Endothelial cell of umbilical vein (primary cell): Measurements from ENCODE around the gene CLDN16. TPM values are rescaled to one million over a fixed set of nuclear protein-coding genes. Genes with fewer than 3 reads are reported as not detected.

Source experiments
- BruUV-seq: library from RNA; stranded (reverse); fragments of 400-500 nt; replicated peaks from 2 replicates; lab custom pipeline; 2021; lab: Mats Ljungman, UMichigan
- CTCF ChIA-PET: fragments of 300-600, 350-600 bp; sonication (Branson Sonifier 250); formaldehyde crosslinking; loops from one replicate; lab custom pipeline; 2021; ENCODE audit warnings: antibody characterized with exemption, inconsistent platforms; lab: Charles Lee
- POLR2A ChIA-PET: fragments of 300-600, 350-600 bp; sonication (Branson Sonifier 250); formaldehyde crosslinking; loops from one replicate; lab custom pipeline; 2021; ENCODE audit warnings: antibody characterized with exemption, inconsistent platforms; lab: Charles Lee
- DNase-seq: peaks from one replicate; pipeline ENCODE4 v3.0.0-alpha.2; 2011; ENCODE audit warnings: low read depth, low spot score
- FAIRE-seq: peaks from 2 replicates; lab custom pipeline; 2011; peaks lifted over from hg19 to GRCh38; lab: Jason Lieb, UNC
- H2AFZ ChIP-seq: 2 replicates; pipeline ENCODE4 v1.6.0; 2012; ENCODE audit warnings: low read depth, low read length, control low read depth, inconsistent platforms
- H3K27ac ChIP-seq: 2 replicates; pipeline ENCODE4 v1.5.1; 2011; ENCODE audit warnings: low read depth, mild to moderate bottlenecking, control low read depth, low read length, moderate library complexity; ENCODE audit not compliant: insufficient read depth
- H3K27me3 ChIP-seq, 2 experiments: 2 replicates each; pipeline versions ENCODE4 v1.6.0 to v1.6.1; 2011; ENCODE audit warnings: low read length in 2 of 2, mixed read lengths in 1 of 2; ENCODE audit not compliant: control insufficient read depth in 2 of 2, insufficient read depth in 2 of 2
- H3K36me3 ChIP-seq, 2 experiments: 2 replicates in 1 of 2; 3 replicates in 1 of 2; pipeline ENCODE4 v1.5.1; 2011; ENCODE audit warnings: low read length in 2 of 2, mild to moderate bottlenecking in 1 of 2, moderate library complexity in 1 of 2; ENCODE audit not compliant: control insufficient read depth in 2 of 2, insufficient read depth in 2 of 2; ENCODE audit errors: extremely low read depth in 1 of 2
- H3K4me1 ChIP-seq: 3 replicates; pipeline ENCODE4 v1.5.1; 2011; ENCODE audit warnings: mild to moderate bottlenecking, low read length; ENCODE audit not compliant: control insufficient read depth, insufficient read depth; ENCODE audit errors: extremely low read depth
- H3K4me2 ChIP-seq: 2 replicates; pipeline ENCODE4 v1.6.1; 2011; ENCODE audit warnings: low read length, control low read depth, mixed read lengths; ENCODE audit not compliant: insufficient read depth
- H3K4me3 ChIP-seq, 3 experiments: fragments of 200-600 bp in 1 of 3; sonication (generic), shearing (Covaris generic) in 1 of 3; replicated peaks in 1 of 3; 2 replicates each; pipeline ENCODE4 v1.5.1; 2011 to 2016; ENCODE audit warnings: control low read depth in 3 of 3, low read length in 3 of 3, mild to moderate bottlenecking in 2 of 3, inconsistent platforms in 1 of 3, low read depth in 1 of 3, moderate library complexity in 1 of 3; ENCODE audit not compliant: insufficient read depth in 1 of 3
- H3K79me2 ChIP-seq: 2 replicates; pipeline ENCODE4 v1.6.0; 2012; ENCODE audit warnings: low read length, inconsistent platforms; ENCODE audit not compliant: control insufficient read depth, insufficient read depth
- H3K9ac ChIP-seq: replicated peaks from 2 replicates; pipeline ENCODE3; 2011; ENCODE audit warnings: low read length, control low read depth; ENCODE audit not compliant: insufficient read depth; ENCODE audit errors: extremely low read depth
- H3K9me1 ChIP-seq: replicated peaks from 3 replicates; pipeline ENCODE4 v1.6.0; 2011; ENCODE audit warnings: mild to moderate bottlenecking, low read length; ENCODE audit not compliant: control insufficient read depth, insufficient read depth; ENCODE audit errors: extremely low read depth
- H3K9me3 ChIP-seq: replicated peaks from 2 replicates; pipeline ENCODE4 v1.5.1; 2012; ENCODE audit warnings: low read length, inconsistent platforms; ENCODE audit not compliant: control insufficient read depth, insufficient read depth
- H4K20me1 ChIP-seq: replicated peaks from 2 replicates; pipeline ENCODE3; 2011; ENCODE audit warnings: mild to moderate bottlenecking, low read length; ENCODE audit not compliant: control insufficient read depth, insufficient read depth; ENCODE audit errors: extremely low read depth
- CTCF ChIP-seq, 2 donors: IDR thresholded peaks; 1 replicate in 1 of 2; 2 replicates in 1 of 2; pipeline ENCODE4 v1.5.1; 2011; ENCODE audit warnings: low read length in 2 of 2, mild to moderate bottlenecking in 2 of 2, moderate library complexity in 2 of 2, control low read depth in 1 of 2, inconsistent platforms in 1 of 2, low read depth in 1 of 2; ENCODE audit not compliant: insufficient read depth in 1 of 2; ENCODE audit errors: extremely low read depth in 1 of 2
- EZH2 ChIP-seq: IDR thresholded peaks from 2 replicates; pipeline ENCODE4 v1.6.1; 2012; ENCODE audit warnings: borderline replicate concordance, low read depth, mild to moderate bottlenecking, moderate library complexity, low read length, inconsistent platforms; ENCODE audit not compliant: severe bottlenecking
- FOS ChIP-seq: IDR thresholded peaks from 2 replicates; pipeline ENCODE4 v1.6.1; 2011; ENCODE audit warnings: mild to moderate bottlenecking, low read length, moderate library complexity, borderline replicate concordance; ENCODE audit not compliant: insufficient read depth
- GATA2 ChIP-seq: IDR thresholded peaks from 2 replicates; pipeline ENCODE4 v1.7.0; 2011; ENCODE audit warnings: low read depth, mild to moderate bottlenecking, moderate library complexity, mixed read lengths, low read length; ENCODE audit not compliant: insufficient read length, insufficient read depth
- JUN ChIP-seq: IDR thresholded peaks from 2 replicates; pipeline ENCODE4 v1.6.1; 2011; ENCODE audit warnings: borderline replicate concordance, low read depth; ENCODE audit not compliant: insufficient read length, insufficient read depth
- MYC ChIP-seq: IDR thresholded peaks from one replicate; pipeline ENCODE4 v1.6.1; 2011; ENCODE audit warnings: mild to moderate bottlenecking, low read depth, low read length
- POLR2A ChIP-seq: IDR thresholded peaks from 2 replicates; pipeline ENCODE4 v1.6.1; 2012; ENCODE audit warnings: low read depth, mild to moderate bottlenecking, control low read depth, low read length
- POLR2AphosphoS5 ChIP-seq: IDR thresholded peaks from 2 replicates; pipeline ENCODE4 v1.6.1; 2012; ENCODE audit warnings: low read depth, mild to moderate bottlenecking, control low read depth, low read length, moderate library complexity; ENCODE audit not compliant: insufficient read depth
- dilution Hi-C: fragments of 300-500 bp; cut with MboI; formaldehyde crosslinking; loops from one replicate; pipeline ENCODE4 v1.15.0; 2019; ENCODE audit warnings: low sequenced_read_pairs; ENCODE audit not compliant: extremely low pct_ligation_motif_present
- intact Hi-C: fragments of 100-400 bp; cut with micrococcal nuclease; formaldehyde crosslinking; loops from one replicate; pipeline ENCODE4 v1.10.0; 2022
- polyA plus RNA-seq, 4 experiments: library from polyadenylated mRNA; depleted of rRNA in 3 of 4; stranded (reverse) in 3 of 4; unstranded in 1 of 4; fragments of >200 nt; gene quantifications; 2 replicates each; pipeline versions ENCODE4 v1.2.1 to v1.2.3, GENCODE V29; 2011 to 2012; ENCODE audit warnings: missing spikeins in 1 of 4
- total RNA-seq: library from RNA; stranded (reverse); gene quantifications from 2 replicates; pipeline ENCODE4 v1.2.3, GENCODE V29; 2021
- TF ChIP-seq, protein P1 (sequence below): IDR thresholded peaks from 2 replicates; pipeline ENCODE4 v1.6.1; 2011; ENCODE audit not compliant: insufficient read depth, insufficient read length

The CLDN16 gene
- total and polyA plus RNA-seq, 2 donors (not counting 3 experiments of a cell fraction or from before 2014, with no cell fraction given) = 0.01 TPM; not detected in 1

GRCh38 chr3:190352861-190353457, 35.0 kb upstream of the CLDN16 start:
- dilution Hi-C loops = no loop called here
- Histone ChIP-seq H4K20me1 (no peaks in the 10 kb centered on the region), H3K4me1 (no peaks in the 10 kb centered on the region), H3K27ac (no peak overlapping the region), H2AFZ (no peak overlapping the region), H3K9ac (no peak overlapping the region), H3K36me3 (no peaks in the 10 kb centered on the region), H3K27me3 (no peaks in the 10 kb centered on the region), H3K9me1 (no peaks in the 10 kb centered on the region), H3K4me3 (no peak overlapping the region), H3K9me3 (no peaks in the 10 kb centered on the region), H3K4me2 (no peak overlapping the region), H3K79me2 (no peaks in the 10 kb centered on the region)
- TF ChIP-seq, protein P1, sequence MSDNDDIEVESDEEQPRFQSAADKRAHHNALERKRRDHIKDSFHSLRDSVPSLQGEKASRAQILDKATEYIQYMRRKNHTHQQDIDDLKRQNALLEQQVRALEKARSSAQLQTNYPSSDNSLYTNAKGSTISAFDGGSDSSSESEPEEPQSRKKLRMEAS = no peak
- no peak for TF ChIP-seq GATA2
- no peak for DNase-seq
- intact Hi-C loops = no loop called here
- no TSS peak for BruUV-seq
- CTCF ChIA-PET = interaction anchor here (1.1 to 1.7 kb wide), 3 partner anchors 12 to 31 kb away, joined by 3 to 15 read pairs (median 3); partner anchors contain the start of gene CLDN1
- FAIRE-seq = no peak
- POLR2A ChIA-PET = interaction anchor here (0.6 kb wide), 1 partner anchor 123 kb away, joined by 3 read pairs; no protein-coding TSS in a partner anchor

DNA sequence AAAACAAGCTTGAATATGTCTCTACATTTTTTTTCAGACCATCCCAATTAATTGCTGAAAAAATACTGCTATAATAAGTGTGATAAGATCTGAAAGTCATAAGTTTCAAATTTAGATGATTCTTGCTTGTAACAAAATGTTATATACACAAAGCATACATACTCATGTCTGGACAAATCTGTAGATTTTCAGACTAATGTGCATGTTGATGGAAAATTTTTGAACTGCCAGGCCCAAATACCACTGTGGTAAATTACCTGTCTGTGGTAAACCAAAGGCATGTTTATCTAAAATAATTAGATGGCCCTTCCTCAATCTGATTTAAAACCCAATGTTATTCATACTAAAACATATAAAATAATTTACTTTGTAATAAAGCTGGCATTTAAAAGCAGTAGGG, 31.7 kb upstream of the CLDN16 start:
- no peak for DNase-seq
- FAIRE-seq = no peak
- Histone ChIP-seq H2AFZ (no peak overlapping the region), H3K27ac (no peak overlapping the region), H3K9me1 (no peaks in the 10 kb centered on the region), H3K4me2 (no peak overlapping the region), H3K79me2 (no peaks in the 10 kb centered on the region), H3K27me3 (no peaks in the 10 kb centered on the region), H3K36me3 (no peaks in the 10 kb centered on the region), H3K4me1 (no peaks in the 10 kb centered on the region), H4K20me1 (no peaks in the 10 kb centered on the region), H3K9me3 (no peaks in the 10 kb centered on the region), H3K9ac (no peak overlapping the region), H3K4me3 (no peak overlapping the region)
- CTCF ChIA-PET = interaction anchor here (1.0 to 1.5 kb wide), 5 partner anchors 11 to 68 kb away, joined by 3 to 5 read pairs (median 4); partner anchors contain the start of gene CLDN1
- no peak for TF ChIP-seq EZH2
- TF ChIP-seq MYC = no peak
- TF ChIP-seq JUN = no peak
- no peak for TF ChIP-seq FOS
- no peak for TF ChIP-seq POLR2AphosphoS5
- TF ChIP-seq, protein P1 = no peak
- no peak for TF ChIP-seq GATA2
- TF ChIP-seq CTCF (IDR thresholded peaks at IDR 0.05; ENCODE audit: extremely low read depth in 1 of 2, insufficient read depth in 1 of 2, low read depth in 1 of 2, low read length in 2 of 2) = no peak
- TF ChIP-seq POLR2A = no peak
- intact Hi-C loops (no loop called here), dilution Hi-C loops (no loop called here)
- POLR2A ChIA-PET = no interaction called here
- BruUV-seq = no TSS peak
